GM18868 (cell line): ENCODE measurements around the gene CPVL.

Source experiments
- ATAC-seq: cut with Tn5 transposase; IDR thresholded peaks from one replicate; pipeline ENCODE4 v1.9.1; 2021; ENCODE audit warnings: mild to moderate bottlenecking, moderate library complexity; ENCODE audit not compliant: unreplicated experiment

Gene CPVL

GRCh38 chr7:29013082-29013695, 133.1 kb downstream of the CPVL start:
- ATAC-seq = no peak

GRCh38 chr7:29009947-29010346, 136.4 kb downstream of the CPVL start:
- no peak for ATAC-seq

DNA sequence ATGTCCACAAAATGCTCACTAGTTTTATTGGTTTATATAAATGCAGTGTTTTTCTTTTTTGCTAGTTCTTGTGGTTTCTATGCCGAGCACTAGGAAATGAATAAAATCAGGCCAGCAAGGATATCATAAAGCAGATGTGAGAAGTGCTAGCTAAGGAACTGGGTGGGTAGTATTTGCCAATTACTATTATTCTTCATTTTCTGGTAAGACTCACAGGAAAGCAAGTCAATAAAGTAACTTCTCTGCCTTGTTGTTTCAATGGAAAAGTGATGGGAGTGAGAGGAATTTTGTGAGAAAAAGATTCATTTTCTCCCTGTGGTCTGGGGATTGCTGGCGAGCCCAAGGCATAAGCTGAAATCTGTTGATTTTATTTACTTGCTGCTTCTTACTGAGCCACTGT, 137.7 kb downstream of the CPVL start:
- ATAC-seq = no peak

DNA sequence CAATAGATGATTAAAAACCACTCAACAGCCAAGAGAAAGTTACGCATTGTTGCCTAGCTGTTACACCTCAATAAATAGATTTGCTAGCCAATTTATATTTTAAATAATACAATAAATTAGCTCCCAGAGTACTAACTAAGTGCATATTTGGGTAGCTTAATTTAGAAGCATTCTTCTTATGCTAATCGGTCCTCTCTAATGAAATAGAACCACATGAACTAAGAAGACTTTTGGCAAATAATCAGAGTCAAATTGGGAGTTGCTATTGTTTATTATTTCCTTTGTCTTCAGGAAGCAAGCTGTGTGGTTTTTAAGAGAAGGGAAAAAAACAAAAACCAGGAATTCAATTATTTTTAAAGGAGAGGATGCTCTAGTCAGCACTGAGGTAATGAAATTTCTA, 139.2 kb downstream of the CPVL start:
- no peak for ATAC-seq

GRCh38 chr7:29005829-29006228, 140.5 kb downstream of the CPVL start:
- ATAC-seq = no peak

DNA sequence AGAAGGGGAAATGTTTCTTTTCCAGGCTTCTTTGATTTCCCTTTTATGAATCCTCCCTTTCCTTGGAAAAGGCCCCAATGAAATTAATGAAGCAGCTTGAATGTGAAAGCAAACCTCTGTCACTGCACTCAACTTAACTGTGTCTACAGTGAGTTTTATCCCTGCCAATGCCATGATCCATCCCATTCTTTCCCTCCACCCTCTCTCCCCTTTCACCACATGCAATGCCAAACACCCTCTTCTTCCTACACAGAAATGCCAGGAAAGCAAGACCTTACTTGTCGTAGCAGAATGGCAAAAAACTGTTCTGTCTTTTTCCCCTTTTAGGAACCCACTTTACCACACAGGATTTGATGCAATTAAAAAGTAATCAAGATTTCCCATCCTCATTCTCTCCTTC, 140.9 kb downstream of the CPVL start:
- no peak for ATAC-seq

- no peak for ATAC-seq
Observed at GRCh38 chr7:29003703-29004102, 142.6 kb downstream of the CPVL start.

DNA sequence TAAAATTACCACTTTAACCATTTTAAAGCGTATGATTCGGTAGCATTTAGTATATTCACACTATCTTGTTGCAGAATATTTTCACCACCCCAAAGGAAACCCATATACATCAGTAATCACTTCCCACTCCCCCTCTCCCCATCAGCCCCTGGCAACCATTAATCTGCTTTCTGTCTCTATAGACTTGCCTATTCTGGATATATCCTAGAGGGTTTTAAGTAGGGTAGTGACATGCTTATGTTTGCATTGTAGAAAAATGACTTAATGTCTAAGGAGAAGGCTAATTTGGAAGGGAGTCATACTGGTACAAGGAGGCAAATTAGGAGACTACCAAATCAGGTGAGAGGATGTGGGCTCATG, 145.6 kb downstream of the CPVL start:
- ATAC-seq = no peak

- no peak for ATAC-seq
Observed at GRCh38 chr7:28999895-29000716, 146.2 kb downstream of the CPVL start.

GRCh38 chr7:28999427-28999826, 146.9 kb downstream of the CPVL start:
- ATAC-seq = no peak

- ATAC-seq = no peak
Observed at GRCh38 chr7:28998105-28998504, 148.2 kb downstream of the CPVL start.

- no peak for ATAC-seq
Observed at GRCh38 chr7:28996836-28997235, 149.5 kb downstream of the CPVL start.

GRCh38 chr7:28993371-28993770, 153.0 kb downstream of the CPVL start:
- ATAC-seq = no peak

GRCh38 chr7:28992798-28993197, 153.5 kb downstream of the CPVL start:
- no peak for ATAC-seq

- no peak for ATAC-seq
Observed at GRCh38 chr7:28990200-28990960, 156.0 kb downstream of the CPVL start.

- no peak for ATAC-seq
Observed at GRCh38 chr7:28989211-28989980, 156.9 kb downstream of the CPVL start.

- ATAC-seq = no peak
Observed at GRCh38 chr7:28988810-28989209, 157.5 kb downstream of the CPVL start.

- no peak for ATAC-seq
Observed at GRCh38 chr7:28988091-28988490, 158.2 kb downstream of the CPVL start.

DNA sequence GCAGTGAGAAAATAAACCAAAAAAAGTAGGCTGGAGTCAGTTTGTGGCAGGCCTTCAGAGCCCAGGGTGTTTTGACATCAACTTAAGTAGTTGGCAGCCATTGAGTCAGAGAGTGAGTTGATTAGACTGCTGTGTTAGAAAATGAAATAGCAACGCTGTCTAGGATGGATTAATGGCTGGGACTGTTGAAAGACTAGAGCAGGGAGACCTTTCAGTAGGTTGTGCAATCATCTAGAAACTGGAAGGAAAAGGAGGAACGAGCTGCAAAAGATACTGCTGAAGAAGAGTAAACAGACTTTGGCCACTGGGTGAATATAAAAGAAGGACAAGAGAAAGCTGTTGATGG, 159.6 kb downstream of the CPVL start:
- no peak for ATAC-seq

DNA sequence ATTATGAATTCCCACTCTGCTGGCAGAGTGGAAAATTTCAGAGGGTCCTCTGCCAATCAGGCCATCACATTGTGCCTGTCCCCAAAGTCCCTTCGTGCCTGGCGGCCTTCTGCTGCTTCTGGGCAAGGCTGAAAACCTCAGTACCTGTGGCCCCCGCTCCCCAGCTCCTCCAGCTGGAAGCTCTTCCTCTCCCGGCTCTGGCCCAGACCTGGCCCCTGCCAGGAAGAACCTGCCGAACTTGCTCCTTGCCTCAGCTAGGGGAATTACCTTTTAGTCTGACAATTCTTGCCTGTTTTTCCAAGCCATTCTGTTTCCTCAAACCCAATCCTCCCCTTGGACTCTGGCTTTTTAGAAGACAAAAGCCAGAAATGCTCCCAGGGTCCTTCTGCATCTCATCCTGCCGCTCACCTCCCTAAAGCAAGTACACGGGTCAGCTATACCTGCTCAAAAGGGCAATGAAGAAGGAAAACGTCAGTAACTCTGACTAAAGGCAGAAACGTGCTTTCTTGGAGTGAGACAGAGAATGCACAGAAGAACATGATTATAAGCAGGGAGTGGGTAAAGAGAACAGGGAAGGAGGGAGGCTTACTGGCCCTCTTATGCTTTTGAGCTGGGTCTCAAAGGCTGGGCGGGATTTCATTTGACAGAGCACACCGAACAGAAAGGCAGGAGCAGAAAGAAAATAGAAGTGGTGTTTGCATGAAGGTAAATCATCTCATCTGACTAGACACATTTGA, 160.1 kb downstream of the CPVL start:
- ATAC-seq = no peak

GRCh38 chr7:28984631-28985030, 161.7 kb downstream of the CPVL start:
- ATAC-seq = no peak
